ENCODE data around the gene CCSAP. TPM values are rescaled to one million over a fixed set of nuclear protein-coding genes. Genes with fewer than 3 reads are reported as not detected.

Gene CCSAP
- total RNA-seq, 1 experiment from 2014 or later, result 8.6 TPM

DNA sequence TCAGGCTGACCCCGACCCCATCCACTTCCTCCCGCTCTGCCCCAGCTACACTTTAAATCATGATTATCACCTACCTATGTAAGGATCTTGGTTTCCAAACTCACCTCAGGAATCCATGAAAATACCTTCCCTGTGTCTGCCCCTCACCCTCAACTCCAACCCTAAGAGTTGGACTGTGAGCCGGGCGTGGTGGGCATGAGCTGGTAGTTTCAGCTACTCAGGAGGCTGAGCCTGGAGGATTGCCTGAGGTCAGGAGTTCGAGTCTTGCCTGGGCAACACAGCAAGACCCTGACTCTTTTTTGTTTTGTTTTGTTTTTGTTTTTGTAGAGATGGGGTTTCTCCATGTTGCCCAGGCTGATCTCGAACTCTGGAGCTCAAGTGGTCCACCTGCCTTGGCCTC, 30.5 kb upstream of the CCSAP start:
- Mint-ChIP-seq H3K27ac (no peak overlapping the region), H3K4me1 (no peaks in the 10 kb centered on the region), H3K27me3 (ENCODE audit: low read depth) (no peaks in the 10 kb centered on the region; the same call in 1 of the 2 replicates), H3K9me3 (no peaks in the 10 kb centered on the region), H3K36me3 (no peaks in the 10 kb centered on the region), H3K4me3 (no peak overlapping the region)
- POLR2A ChIA-PET, result no interaction called here
- TF ChIP-seq IRF1 (CRISPR knock-in tag; IDR thresholded peaks at IDR 0.05), result no peak
- TF ChIP-seq ATF2 (CRISPR knock-in tag; IDR thresholded peaks at IDR 0.05; ENCODE audit: borderline replicate concordance, low read depth), result no peak
- TF ChIP-seq, protein P1, sequence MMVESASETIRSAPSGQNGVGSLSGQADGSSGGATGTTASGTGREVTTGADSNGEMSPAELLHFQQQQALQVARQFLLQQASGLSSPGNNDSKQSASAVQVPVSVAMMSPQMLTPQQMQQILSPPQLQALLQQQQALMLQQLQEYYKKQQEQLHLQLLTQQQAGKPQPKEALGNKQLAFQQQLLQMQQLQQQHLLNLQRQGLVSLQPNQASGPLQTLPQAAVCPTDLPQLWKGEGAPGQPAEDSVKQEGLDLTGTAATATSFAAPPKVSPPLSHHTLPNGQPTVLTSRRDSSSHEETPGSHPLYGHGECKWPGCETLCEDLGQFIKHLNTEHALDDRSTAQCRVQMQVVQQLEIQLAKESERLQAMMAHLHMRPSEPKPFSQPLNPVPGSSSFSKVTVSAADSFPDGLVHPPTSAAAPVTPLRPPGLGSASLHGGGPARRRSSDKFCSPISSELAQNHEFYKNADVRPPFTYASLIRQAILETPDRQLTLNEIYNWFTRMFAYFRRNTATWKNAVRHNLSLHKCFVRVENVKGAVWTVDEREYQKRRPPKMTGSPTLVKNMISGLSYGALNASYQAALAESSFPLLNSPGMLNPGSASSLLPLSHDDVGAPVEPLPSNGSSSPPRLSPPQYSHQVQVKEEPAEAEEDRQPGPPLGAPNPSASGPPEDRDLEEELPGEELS (CRISPR knock-in tag; IDR thresholded peaks at IDR 0.05), result no peak
- TF ChIP-seq, protein P2, sequence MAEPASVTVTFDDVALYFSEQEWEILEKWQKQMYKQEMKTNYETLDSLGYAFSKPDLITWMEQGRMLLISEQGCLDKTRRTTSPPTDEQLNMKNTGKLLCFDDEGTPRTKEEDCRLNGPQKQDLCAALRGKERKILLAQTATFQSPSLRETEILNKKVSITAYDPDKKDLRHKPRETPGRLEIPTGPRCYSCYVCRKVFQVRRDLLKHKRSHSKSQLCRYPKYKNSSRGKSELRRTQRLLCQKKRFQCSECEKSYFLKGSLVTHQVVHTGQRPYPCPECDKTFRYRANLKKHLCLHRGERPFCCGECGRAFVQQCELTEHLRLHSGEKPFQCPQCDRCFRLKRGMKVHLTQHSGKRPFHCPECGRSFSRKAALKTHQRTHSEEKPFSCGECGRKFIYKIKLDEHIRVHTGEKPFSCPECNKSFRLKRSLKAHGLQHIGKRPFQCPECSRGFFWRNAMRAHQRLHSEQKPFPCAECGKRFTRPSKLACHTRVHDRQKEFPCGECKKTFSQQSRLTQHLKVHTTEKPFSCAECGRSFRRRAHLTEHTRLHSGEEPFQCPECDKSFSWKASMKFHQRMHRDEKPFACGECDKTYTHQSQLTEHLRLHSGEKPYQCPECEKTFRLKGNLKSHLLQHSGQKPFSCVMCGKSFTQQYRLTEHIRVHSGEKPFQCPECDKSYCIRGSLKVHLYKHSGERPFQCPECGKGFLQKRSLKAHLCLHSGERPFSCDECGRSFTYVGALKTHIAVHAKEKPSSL (CRISPR knock-in tag; conservative IDR thresholded peaks at IDR 0.05), result no peak
- no peak for TF ChIP-seq RORB (CRISPR knock-in tag; IDR thresholded peaks at IDR 0.05)
- no peak for TF ChIP-seq CBFB (CRISPR knock-in tag; IDR thresholded peaks at IDR 0.05; ENCODE audit: low read depth)
- TF ChIP-seq, protein P3, sequence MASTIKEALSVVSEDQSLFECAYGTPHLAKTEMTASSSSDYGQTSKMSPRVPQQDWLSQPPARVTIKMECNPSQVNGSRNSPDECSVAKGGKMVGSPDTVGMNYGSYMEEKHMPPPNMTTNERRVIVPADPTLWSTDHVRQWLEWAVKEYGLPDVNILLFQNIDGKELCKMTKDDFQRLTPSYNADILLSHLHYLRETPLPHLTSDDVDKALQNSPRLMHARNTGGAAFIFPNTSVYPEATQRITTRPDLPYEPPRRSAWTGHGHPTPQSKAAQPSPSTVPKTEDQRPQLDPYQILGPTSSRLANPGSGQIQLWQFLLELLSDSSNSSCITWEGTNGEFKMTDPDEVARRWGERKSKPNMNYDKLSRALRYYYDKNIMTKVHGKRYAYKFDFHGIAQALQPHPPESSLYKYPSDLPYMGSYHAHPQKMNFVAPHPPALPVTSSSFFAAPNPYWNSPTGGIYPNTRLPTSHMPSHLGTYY (CRISPR knock-in tag; IDR thresholded peaks at IDR 0.05), result no peak
- no peak for TF ChIP-seq NR2C2 (CRISPR knock-in tag; IDR thresholded peaks at IDR 0.05)
- no peak for TF ChIP-seq NR1H2 (CRISPR knock-in tag; IDR thresholded peaks at IDR 0.05)
- no peak for TF ChIP-seq KAT7 (CRISPR knock-in tag; IDR thresholded peaks at IDR 0.05; ENCODE audit: borderline replicate concordance)
- TF ChIP-seq, protein P4, sequence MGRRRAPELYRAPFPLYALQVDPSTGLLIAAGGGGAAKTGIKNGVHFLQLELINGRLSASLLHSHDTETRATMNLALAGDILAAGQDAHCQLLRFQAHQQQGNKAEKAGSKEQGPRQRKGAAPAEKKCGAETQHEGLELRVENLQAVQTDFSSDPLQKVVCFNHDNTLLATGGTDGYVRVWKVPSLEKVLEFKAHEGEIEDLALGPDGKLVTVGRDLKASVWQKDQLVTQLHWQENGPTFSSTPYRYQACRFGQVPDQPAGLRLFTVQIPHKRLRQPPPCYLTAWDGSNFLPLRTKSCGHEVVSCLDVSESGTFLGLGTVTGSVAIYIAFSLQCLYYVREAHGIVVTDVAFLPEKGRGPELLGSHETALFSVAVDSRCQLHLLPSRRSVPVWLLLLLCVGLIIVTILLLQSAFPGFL (CRISPR knock-in tag; IDR thresholded peaks at IDR 0.05; ENCODE audit: borderline replicate concordance), result no peak
- no peak for TF ChIP-seq ZNF396 (CRISPR knock-in tag; IDR thresholded peaks at IDR 0.05; ENCODE audit: borderline replicate concordance)
- ATAC-seq, result no peak
- no peak for DNase-seq (ENCODE audit: low spot score)
- CTCF ChIA-PET, result no interaction called here

GRCh38 chr1:229372251-229372650, 29.4 kb upstream of the CCSAP start:
- no peak overlapping the region for H3K4me3 Mint-ChIP-seq
- TF ChIP-seq FOXK1 (CRISPR knock-in tag; IDR thresholded peaks at IDR 0.05), result no peak
- no peak for TF ChIP-seq ZNF423 (CRISPR knock-in tag; IDR thresholded peaks at IDR 0.05)
- TF ChIP-seq IRF1 (CRISPR knock-in tag; IDR thresholded peaks at IDR 0.05), result no peak
- TF ChIP-seq ZNF232 (CRISPR knock-in tag; IDR thresholded peaks at IDR 0.05), result no peak
- TF ChIP-seq, protein P5, sequence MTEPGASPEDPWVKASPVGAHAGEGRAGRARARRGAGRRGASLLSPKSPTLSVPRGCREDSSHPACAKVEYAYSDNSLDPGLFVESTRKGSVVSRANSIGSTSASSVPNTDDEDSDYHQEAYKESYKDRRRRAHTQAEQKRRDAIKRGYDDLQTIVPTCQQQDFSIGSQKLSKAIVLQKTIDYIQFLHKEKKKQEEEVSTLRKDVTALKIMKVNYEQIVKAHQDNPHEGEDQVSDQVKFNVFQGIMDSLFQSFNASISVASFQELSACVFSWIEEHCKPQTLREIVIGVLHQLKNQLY (CRISPR knock-in tag; IDR thresholded peaks at IDR 0.05), result no peak
- no peak for TF ChIP-seq ZNF121 (CRISPR knock-in tag; IDR thresholded peaks at IDR 0.05)
- TF ChIP-seq CBFB (CRISPR knock-in tag; IDR thresholded peaks at IDR 0.05; ENCODE audit: low read depth), result no peak
- CTCF ChIA-PET, result no interaction called here
- H3K9me3 Mint-ChIP-seq, result no peaks in the 10 kb centered on the region
- no peaks in the 10 kb centered on the region; the same call in 1 of the 2 replicates for H3K27me3 Mint-ChIP-seq (ENCODE audit: low read depth)
- H3K4me1 Mint-ChIP-seq, result no peaks in the 10 kb centered on the region
- no peak overlapping the region for H3K27ac Mint-ChIP-seq
- POLR2A ChIA-PET, result no interaction called here
- no peak for ATAC-seq
- no peak for DNase-seq (ENCODE audit: low spot score)
- no peaks in the 10 kb centered on the region for H3K36me3 Mint-ChIP-seq
